ENCODE results near the gene C12orf42.
"Not testable (repeated sequence)": the region's sequence is repeated elsewhere in the genome, so short reads cannot be mapped to it uniquely, and the experiment has no call there.

The C12orf42 gene

DNA sequence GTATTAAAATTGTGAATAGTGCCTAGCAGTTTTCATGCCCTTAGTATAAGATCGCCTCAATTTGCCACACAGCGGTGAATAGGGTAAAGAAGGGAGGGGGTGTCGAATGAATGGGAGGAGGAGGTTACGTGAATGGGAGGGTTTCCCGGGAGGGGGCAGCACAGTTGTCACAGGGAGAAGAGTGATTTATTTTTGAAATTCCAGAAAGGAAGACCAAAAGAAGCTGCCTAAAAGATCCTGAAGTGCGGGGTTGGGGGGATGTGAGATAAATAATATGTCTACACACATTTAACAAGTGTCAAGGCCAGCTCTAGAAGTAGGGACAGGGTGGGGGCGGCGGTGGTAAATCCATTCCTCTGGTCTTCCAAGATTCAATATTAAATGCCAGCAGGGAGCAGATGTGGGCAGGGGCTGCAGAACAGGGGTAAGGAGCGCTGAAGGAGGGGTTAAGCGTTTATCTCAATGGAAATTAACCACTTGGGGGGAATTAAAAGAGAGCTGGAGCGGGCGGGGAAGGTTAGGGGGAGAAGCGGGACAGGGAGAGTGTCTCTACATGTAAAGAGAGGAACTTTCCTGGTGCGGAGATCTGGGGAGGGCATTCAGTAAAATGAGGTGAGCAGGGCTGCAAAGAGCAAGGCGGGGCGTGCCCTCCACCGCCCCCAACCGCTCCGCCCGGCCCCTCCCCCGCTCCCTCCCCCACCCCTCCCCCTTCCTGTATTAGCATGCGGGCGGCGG is 867 bp downstream of the C12orf42 start:
- no peak for DNase-seq

DNA sequence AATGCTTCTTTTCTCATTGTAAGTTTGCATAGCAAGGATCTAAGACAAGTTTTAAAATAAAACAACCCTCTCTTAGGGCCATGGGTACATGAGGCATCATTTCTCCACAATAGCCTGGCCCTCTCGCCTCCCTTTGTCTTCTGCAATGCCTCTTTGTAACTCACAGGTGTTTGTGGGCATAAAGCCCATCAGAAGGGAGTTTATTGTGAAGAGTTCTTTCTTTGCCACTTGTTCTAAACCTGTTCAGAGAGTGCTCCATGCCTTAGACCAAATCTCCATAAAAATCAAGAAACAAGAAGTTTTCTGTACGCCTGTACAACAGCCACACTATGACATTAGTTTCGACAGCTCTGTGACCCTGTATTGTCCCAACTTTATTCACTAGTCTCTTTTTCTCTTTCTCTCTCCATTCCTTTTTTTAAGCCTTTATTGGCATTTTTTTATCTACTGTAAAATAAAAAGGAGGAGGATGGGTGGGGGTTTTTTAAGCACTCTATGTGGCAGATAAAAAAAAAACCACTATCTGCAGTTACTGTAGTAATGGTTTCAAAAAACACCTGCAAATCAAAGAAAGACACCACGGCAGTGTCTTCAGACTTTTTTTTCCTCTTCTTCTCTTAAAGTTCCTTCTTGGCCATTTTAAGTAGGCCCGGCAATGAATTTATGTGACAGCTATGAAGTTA is 1.6 kb downstream of the C12orf42 start:
- no peak for DNase-seq

DNA sequence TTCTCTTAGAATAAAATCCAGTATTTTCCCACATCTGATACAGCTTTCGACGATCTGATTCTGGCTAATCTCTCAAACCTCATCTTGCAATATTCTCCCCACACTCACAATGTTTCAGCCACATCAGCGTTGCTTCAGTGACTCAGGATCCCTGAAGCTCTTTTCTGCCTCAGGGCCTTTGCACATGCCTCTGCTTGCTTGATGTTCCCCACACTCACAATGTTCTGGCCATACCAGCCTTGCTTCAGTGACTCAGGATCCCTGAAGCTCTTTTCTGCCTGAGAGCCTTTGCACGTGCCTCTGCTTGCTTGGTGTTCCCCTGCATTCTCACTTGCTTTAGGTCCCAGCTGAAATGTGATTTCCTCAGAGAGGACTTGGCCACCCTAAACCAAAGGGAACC is 2.6 kb downstream of the C12orf42 start:
- DNase-seq: no peak

DNA sequence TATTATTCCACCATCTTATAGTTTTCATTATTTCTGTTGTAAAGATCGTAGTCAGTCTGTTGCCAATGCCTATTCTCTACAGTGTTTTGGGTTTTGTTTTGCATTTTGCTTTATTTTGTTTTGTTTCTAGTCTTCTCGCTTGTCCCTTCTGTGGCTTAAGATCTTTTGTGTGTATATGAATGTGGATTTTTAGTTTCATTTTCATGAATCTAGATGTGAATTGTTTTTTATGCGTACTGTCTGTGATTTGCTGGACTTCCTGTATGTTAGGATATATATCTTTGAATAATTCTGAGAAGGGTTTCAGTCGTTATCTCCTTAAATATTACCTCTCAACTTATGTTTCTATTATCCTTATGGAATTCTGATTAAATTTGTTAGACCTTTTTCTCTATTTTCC is 13.4 kb downstream of the C12orf42 start:
- DNase-seq: no peak

DNA sequence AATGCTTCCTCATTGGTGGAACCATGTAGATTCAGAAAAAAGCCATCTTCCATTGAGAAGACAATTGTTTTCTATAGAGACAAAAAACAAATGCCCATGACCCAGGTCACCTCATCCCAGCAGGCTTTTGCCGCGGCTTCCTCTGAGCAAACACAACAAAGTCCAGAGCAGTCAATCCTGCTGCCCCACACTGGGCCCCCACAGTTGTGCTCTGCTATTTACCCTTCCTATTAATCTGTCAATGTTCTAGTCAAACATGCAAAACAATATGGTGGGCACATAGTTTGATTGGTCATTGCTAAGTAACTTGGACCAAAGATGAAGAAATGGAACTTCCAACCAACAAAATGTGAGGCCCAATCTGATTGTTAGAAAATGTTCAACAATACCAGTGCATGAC is 20.7 kb downstream of the C12orf42 start:
- DNase-seq: no peak

DNA sequence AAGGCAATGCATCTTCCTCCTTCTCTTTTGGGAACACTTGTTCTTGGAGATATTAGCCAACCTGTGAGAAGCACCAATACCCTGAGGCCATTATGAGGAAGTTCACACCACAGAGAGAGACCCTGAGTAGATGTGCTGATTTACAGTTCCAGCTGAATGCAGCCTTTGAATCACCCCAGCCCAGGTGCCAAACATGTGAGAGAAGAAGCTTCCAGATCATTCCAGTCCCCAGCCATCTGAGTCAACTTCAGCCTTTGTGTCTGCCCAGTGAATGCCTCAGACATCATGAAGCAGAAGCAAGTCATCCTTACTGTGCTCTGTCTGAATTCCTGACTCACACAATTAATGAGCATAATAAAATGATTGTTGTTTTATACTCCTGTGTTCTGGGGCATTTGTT is 25.1 kb downstream of the C12orf42 start:
- DNase-seq: no peak

DNA sequence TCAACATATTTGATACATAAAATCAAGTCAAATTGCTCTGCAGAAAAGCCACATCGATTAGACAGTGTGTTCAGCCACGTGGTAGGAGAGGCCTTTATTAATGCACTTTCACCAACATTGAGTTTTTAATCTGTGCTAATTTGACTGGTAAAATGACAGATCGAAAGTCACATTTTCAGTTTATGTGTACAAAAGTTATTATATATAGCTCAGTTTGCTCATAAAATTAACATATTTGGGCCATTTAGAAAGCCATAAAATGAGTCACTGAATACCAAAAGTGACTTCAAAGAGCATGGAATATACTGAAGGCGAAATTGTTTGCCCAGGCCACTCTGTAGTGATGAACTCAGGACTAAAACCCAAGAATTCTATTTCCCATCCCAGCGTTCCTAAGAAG is 26.0 kb downstream of the C12orf42 start:
- no peak for DNase-seq

DNA sequence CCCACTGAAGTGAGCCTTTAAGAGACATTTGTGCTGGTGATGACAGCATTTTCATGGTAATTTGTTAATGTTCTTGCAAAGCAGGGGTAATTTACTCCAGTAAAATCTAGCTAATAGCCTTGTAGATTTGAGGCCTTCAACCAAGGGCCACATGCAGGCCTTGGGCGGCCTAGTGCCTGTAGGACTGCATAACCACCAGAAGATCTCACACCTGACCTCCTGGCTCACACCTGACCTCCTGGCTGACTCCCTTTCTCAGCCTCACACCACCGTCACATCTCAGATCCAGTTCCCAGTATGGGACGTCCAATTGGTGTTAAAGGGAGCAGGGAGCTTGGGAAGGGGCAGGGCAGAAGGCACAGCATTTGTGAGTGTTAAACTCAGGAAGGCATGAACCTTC is 26.9 kb downstream of the C12orf42 start:
- DNase-seq: no peak

DNA sequence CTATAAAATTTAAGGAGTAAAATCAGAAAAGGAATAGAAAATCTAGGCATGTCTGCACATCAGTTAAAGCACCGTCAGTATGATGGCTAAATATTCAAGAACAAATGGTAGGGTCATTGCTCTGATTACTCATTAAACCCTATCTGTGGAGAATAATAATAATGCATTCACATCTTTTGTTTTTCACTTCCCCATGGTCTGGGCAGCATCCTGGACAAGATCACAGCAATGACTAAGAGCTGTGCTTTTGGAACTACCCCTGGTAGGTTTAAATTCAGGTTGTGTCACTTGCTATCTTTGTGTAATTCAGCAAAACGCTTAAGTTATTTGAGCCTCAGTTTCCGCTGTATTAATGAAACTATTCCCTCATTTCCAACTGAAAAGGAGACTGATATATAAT is 33.1 kb downstream of the C12orf42 start:
- DNase-seq: no peak

DNA sequence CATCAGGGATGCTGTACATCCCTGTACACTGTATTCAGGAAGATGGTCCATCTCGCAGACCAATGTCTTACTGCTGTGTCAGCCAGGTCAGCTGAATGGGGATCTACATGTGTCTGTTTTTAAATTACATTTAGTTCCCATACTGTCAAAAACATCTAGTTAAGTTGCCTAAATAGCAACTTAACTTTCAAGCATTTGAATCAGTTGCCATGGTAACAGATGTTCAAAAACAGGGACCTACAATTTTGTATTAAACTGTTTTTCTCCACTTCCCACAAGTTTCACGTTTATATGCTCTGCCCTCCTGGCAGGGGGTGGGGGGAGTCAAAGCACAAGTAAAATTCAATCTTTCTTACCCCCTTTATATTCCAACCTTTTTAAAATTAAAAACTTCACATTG is 38.3 kb downstream of the C12orf42 start:
- no peak for DNase-seq

DNA sequence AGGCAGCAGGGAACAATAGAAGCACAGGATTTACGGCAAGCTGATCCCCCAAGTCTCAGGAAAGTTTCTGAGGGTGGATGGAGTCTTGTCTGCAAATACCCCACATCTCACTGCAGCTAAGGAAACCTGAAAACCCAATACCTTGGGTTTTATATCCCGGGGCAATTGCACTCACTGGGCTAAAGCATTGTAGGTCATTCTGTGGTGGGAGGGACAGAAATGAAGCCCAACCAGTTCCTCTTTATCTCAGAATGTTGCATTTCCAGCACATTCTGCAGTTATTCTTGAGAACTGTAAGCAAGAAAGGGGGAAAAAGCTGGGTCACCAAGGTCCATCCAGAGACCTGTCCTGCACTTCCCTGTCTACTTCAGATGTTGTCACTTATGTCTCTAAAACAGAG is 39.8 kb downstream of the C12orf42 start:
- no peak for DNase-seq

DNA sequence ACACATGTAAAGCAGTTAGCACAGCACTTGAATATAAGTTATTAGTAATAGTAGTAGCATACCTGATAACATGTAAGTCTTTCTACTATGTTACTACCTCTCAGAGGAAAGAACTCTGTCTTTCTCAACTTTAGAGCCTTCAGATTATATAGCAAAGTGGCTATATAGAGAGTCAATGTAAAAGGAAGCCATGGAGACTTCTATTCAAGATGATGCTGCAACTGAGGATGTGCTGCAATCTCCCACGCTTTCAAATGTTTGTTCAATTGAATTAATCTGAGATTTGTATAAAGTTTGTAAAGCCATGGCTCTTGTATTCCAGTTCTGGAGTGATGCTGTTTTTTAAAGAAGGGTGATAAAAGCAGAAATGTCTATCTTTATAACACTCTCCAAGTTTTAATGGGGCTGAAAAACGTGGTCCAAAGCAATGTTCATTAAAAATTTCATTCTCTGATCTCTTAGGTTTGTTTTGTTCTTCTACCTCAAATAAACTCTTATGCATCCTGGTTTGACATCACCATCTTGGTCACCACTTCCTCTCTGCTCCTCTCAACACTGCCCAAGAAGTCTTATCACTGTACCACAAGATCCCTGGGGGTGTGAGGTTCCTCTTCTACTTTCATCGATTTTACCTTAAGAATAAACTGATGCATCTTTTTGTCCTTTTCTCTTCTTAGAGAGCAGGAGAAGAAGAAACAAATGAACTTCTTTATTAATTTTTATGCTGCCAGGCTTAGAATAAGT is 40.6 kb downstream of the C12orf42 start:
- DNase-seq: no peak

DNA sequence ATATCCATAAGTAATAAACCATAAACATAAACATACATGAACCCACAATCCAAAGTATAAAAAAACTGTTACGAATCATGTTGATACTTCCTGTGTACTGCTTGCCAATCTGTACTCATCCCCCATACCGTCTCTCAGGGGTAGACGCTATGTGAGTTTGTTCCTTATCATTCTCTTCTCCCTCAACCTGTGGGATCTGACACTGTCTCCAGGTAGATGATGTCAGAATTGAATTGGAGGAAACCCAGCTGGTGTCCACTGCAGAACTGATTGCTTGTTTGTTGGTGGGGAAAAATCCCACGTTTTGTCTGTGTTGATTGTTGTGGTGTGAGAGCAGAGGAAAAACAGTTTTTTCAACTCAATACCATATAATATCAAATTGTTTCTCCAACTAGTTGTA is 50.8 kb downstream of the C12orf42 start:
- no peak for DNase-seq

DNA sequence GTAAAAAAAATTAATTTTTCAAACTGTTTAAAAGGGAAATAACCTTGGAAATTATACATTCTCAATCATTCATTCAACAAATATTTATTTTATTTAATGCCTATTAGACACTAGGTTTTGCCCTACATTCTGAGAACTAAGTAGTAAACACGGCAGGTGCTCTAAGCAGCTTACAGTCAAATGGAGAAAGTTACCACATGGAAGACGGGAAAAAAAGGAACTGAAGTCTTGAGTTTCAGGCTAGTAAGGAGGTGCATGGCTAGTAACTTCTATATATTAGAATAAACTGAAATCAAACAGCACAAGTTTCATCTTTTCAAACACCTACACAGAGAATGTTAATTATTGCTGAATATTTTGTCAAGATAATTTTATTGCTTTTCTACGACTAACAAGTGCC is 52.9 kb downstream of the C12orf42 start:
- DNase-seq: no peak

DNA sequence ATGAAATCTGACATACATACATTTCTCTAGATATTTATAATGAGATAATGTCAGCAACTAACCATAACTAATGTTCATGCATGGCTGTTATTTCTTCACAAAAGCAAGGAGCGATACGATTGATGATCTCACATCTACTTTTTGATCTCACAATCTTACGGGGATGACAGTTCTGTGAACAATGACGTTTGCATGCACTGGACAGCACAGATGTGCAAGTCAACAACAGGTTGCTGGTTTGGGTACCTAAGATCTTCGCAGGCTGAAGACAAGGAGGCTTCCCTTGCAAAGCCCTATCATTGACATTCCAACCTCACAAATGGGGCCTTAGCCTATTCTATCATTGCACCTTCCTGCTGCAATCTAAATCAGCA is 53.6 kb downstream of the C12orf42 start:
- no peak for DNase-seq

DNA sequence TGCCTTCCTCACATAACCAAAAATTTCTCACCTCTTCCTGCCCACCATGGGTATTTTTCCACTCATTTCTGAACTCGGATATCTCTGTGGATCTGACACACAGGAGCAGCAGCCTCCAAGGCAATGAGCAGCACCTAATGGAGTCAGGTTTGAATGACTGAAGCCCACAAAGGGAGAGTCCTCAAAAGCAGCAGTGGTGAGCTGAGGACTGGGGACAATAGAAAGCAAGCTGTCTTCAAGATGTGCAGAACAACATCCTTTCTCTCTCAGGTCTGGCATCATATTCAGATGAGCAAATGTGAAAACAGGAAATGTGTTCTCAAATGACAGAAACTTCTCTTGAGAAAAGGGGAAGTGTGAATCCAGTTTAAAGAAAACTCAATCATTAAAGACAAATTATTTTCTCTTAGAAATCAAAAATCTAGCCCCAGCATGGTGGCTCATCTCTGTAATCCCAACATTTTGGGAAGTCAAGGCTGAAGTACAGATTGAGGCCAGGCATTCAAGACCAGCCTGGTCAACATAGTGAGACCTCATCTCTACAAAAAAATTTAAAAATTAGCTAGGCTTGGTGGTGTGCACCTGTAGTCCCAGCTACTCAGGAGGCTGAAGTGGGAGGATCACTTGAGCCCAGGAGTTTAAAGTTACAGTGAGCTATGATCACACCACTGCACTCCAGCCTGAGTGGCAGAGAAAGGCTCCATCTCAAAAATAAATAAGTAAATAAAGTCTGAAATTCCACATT is 54.2 kb downstream of the C12orf42 start:
- no peak for DNase-seq

DNA sequence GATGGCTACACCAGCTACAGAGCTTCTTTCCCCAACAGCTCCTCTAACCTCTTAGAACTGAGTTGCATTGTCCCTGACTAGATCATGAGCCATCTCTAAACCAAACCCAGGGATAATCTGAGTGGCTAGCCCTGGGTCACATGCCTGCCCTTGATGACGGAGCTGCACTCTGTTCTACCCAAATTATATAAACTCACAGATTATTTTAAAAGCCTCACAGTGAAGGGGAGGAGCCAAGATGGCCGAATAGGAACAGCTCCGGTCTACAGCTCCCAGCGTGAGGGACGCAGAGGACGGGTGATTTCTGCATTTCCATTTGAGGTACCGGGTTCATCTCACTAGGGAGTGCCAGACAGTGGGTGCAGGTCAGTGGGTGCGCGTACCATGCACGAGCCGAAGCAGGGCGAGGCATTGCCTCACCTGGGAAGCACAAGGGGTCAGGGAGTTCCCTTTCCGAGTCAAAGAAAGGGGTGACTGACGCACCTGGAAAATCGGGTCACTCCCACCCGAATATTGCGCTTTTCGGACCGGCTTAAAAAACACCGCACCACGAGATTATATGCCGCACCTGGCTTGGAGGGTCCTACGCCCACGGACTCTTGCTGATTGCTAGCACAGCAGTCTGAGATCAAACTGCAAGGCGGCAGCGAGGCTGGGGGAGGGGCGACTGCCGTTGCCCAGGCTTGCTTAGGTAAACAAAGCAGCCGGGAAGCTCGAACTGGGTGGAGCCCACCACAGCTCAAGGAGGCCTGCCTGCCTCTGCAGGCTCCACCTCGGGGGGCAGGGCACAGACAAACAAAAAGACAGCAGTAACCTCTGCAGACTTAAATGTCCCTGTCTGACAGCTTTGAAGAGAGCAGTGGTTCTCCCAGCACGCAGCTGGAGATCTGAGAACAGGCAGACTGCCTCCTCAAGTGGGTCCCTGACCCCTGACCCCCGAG is 61.3 kb downstream of the C12orf42 start:
- not testable (repeated sequence) for DNase-seq

DNA sequence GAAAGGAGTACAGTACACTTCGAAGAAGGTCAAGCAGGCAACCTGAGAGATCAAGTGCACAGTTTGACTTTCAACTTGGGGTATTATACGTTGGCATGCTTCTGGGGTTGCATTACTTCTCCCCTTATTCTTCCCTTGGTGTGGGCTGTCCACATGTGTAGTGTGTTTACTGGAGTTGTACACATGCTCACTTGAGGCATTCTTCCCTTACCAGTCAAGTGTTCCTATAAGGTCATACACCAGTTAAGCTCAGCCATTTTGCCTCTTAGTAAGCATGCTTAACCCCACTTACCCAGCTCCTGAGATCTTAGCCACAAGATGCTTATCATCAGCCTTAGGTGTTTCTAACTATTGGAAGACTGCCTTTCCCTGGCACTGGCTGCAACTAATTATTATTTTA is 63.8 kb downstream of the C12orf42 start:
- no peak for DNase-seq

DNA sequence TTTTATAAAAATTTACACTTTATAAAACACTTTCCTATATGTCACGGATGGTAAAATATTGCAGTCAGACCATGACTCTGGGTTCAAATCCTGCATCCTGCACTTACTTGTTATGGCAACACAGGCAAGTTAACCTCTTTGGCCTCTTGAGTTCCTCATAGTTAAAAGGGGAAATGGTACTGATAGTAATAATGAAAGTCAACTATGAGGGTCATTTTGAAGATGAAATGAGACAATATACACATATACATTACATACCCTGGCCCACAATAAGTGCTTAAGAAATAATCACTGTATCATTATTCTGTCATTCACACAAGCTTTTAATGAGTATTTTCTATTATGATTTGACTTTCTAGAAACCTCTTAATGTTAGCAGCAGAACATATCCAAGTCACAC is 64.4 kb downstream of the C12orf42 start:
- DNase-seq: no peak

DNA sequence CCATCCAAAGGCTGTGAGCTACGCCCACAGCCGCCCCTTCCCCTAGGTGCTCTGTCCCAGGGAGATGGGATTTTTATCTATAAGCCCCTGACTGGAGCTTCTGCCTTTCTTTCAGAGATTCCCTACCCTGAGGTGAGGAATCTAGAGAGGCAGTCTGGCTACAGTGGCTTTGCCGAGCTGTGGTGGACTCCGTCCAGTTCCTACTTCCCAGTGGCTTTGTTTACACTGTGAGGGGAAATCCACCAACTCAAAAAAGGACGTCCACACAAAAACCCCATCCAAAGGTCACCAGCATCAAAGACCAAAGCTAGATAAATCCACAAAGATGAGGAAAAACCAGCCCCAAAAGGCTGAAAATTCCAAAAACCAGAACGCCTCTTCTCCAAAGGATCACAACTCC is 70.1 kb downstream of the C12orf42 start:
- not testable (repeated sequence) for DNase-seq

DNA sequence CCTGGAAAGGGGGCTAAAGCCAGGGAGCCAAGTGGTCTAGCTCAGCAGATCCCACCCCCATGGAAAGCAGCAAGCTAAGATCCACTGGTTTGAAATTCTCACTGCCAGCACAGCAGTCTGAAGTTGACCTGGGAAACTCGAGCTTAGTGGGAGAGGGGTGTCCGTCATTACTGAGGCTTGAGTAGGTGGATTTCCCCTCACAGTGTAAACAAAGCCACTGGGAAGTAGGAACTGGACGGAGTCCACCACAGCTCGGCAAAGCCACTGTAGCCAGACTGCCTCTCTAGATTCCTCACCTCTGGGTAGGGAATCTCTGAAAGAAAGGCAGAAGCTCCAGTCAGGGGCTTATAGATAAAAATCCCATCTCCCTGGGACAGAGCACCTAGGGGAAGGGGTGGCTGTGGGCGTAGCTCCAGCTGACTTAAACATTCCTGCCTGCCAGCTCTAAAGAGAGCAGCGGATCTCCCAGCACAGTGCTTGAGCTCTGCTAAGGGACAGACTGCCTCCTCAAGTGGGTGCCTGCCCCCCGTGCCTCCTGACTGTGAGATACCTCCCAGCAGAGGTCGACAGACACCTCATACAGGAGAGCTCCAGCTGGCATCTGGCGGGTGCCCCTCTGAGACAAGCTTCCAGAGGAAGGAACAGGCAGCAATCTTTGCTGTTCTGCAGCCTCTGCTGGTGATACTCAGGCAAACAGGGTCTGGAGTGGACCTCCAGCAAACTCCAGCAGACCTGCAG is 70.8 kb downstream of the C12orf42 start:
- not testable (repeated sequence) for DNase-seq

Measured in fibroblast of skin of scalp (primary cell).